WERI-Rb-1 (cell line): ENCODE results near the gene VWF.

ENCODE experiments used
- DNase-seq: peaks from one replicate; pipeline ENCODE4 v3.0.0-alpha.2; 2020
- H3K27ac ChIP-seq: fragments of 250-450 bp; sonication (Bioruptor Pico); 2 replicates; pipeline ENCODE4 v1.5.1; 2020; ENCODE audit warnings: mild to moderate bottlenecking, moderate library complexity
- H3K27me3 ChIP-seq: fragments of 250-450 bp; sonication (Bioruptor Pico); 2 replicates; pipeline ENCODE4 v1.5.1; 2021; ENCODE audit warnings: mild to moderate bottlenecking, low read depth, moderate library complexity; ENCODE audit not compliant: insufficient read depth, severe bottlenecking
- H3K36me3 ChIP-seq: fragments of 250-450 bp; sonication (Bioruptor Pico); 2 replicates; pipeline ENCODE4 v1.5.1; 2020; ENCODE audit warnings: mild to moderate bottlenecking, moderate library complexity
- H3K4me3 ChIP-seq: 2 replicates; pipeline ENCODE4 v1.5.1; 2011; ENCODE audit warnings: low read depth, mild to moderate bottlenecking, control low read depth, low read length
- H3K9me3 ChIP-seq: fragments of 250-450 bp; sonication (Bioruptor Pico); 2 replicates; pipeline ENCODE4 v1.5.1; 2021; ENCODE audit warnings: mild to moderate bottlenecking, moderate library complexity; ENCODE audit not compliant: severe bottlenecking
- CTCF ChIP-seq: IDR thresholded peaks from 2 replicates; pipeline ENCODE4 v1.5.1; 2011; ENCODE audit warnings: low read depth, mild to moderate bottlenecking, control low read depth, inconsistent platforms, low read length

VWF gene

GRCh38 chr12:6059860-6060565, 64.5 kb downstream of the VWF start:
- H3K9me3 ChIP-seq: no peaks in the 10 kb centered on the region
- TF ChIP-seq CTCF: no peak

GRCh38 chr12:6059221-6059620, 65.2 kb downstream of the VWF start:
- H3K9me3 ChIP-seq: no peaks in the 10 kb centered on the region
- H3K36me3 ChIP-seq: no peaks in the 10 kb centered on the region
- DNase-seq: no peak
- H3K27me3 ChIP-seq: no peaks in the 10 kb centered on the region
- H3K4me3 ChIP-seq: no peak overlapping the region
- H3K27ac ChIP-seq: no peak overlapping the region
- no peak for TF ChIP-seq CTCF

More at GRCh38 chr12:6059860-6060565, 64.5 kb downstream of the VWF start:
- Histone ChIP-seq H3K4me3 (no peak overlapping the region), H3K27me3 (no peaks in the 10 kb centered on the region), H3K36me3 (no peaks in the 10 kb centered on the region), H3K27ac (no peak overlapping the region)
- no peak for DNase-seq

- Histone ChIP-seq H3K36me3 (no peaks in the 10 kb centered on the region), H3K9me3 (no peaks in the 10 kb centered on the region), H3K4me3 (no peak overlapping the region), H3K27ac (no peak overlapping the region), H3K27me3 (no peaks in the 10 kb centered on the region)
- no peak for TF ChIP-seq CTCF
- no peak for DNase-seq
Observed at GRCh38 chr12:6058481-6059161, 65.8 kb downstream of the VWF start.

- Histone ChIP-seq H3K27ac (no peak overlapping the region), H3K4me3 (no peak overlapping the region), H3K27me3 (no peaks in the 10 kb centered on the region), H3K9me3 (no peaks in the 10 kb centered on the region), H3K36me3 (no peaks in the 10 kb centered on the region)
- DNase-seq: no peak
- no peak for TF ChIP-seq CTCF
Observed at GRCh38 chr12:6057700-6058099, 66.8 kb downstream of the VWF start.

GRCh38 chr12:6056406-6057240, 67.8 kb downstream of the VWF start:
- Histone ChIP-seq H3K9me3 (no peaks in the 10 kb centered on the region), H3K27me3 (no peaks in the 10 kb centered on the region), H3K36me3 (no peaks in the 10 kb centered on the region), H3K27ac (no peak overlapping the region), H3K4me3 (no peak overlapping the region)
- peak; percentile 74 for TF ChIP-seq CTCF
- peak; percentile 79 for DNase-seq
